ENCODE data around the gene RRP1.

Gene RRP1

DNA sequence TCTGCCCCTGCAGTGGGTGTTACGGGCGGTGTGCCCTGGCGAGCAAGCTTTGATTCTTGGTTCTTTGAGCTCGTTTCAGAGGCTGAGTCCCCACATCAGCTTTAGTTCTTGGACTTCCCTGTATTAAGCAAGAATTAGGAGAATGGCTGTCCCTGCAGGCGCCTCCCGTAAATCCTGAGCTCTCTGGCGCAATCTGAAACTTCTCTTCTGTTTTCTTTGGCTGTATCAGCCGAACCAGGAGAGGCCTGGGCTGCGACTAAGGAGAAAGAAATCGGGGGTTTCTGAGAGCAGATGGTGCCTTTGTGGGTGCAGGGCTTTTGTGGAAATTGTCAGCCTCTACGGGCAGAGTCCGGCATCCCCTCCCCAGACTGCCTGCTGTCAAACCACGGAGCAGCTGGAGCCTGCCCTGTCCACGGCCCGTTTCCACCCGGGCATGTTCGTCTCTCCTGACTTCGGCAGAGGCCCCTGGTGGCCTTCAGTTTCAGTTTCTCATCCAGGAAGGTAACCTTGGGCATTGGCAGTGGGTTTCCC lies 31.2 kb upstream of the RRP1 start:
- DNase-seq (ENCODE audit: low read depth in 2 of 2) = no peak

DNA sequence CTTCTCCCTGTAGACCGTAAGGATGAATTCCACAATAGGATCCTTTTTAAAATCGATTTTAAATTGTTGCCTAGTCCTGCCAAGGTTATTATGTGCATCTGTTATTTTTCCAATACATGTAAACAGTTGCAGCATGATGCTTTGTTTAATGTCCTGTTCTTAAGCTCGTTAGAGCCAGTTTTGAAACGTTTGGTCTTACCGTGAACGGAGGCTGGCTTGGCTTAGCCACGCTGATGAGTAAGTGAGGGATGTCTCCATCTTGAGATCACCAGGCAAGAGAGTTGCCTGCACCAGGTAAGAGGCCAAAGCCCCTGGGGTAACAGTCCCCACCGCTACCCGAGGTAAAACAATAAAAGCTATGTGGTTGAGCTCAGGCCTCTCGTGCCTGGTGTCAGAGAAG lies 30.6 kb upstream of the RRP1 start:
- DNase-seq (ENCODE audit: low read depth in 2 of 2) = no peak

DNA sequence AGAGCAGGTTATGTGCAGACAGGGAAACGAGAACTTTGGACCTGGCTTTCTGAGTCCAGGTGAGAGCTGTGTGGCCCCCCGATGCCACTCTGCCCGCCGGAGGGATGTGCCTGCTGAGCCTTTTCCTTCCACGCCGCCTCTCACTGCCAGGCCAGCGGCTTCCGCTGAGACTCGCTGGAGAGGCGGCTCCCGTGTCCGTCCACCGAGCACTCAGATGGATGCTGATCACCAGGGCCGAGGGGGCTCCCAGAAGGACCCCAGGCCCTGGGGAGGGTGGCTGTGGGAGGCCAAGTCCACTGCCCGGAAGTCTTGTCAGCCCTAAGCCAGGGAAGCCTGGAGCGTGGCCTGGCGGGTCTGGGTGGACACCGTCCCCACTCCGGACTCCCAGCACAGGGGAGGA lies 29.7 kb upstream of the RRP1 start:
- no peak for DNase-seq (ENCODE audit: low read depth in 2 of 2)

DNA sequence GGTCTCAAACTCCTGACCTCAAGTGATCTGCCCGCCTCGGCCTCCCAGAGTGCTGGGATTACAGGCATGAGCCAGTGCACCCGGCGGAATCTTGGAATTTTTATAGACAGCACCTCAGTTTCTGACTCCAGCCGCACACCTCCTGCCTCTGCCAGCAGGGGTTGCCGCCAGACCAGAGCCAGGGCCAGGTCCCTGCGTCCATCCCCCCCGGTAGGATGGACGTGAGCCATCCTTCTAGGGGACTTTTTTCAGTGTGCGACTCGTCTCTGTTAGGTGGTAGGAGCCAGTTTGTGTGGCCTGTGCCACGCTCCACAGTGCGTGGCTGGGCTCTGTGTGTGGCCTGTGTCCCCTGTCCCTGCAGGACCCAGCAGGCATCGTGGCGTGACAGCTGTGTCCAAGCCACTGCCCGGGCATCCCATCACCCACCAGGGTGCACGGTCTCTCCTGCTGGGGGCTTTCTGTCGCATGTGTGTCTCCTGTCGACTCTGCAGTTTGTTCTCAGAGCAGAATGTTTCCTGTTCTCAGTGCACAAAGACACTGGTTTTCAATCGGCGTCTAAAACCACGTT lies 28.9 kb upstream of the RRP1 start:
- no peak for DNase-seq (ENCODE audit: low read depth in 2 of 2)

DNA sequence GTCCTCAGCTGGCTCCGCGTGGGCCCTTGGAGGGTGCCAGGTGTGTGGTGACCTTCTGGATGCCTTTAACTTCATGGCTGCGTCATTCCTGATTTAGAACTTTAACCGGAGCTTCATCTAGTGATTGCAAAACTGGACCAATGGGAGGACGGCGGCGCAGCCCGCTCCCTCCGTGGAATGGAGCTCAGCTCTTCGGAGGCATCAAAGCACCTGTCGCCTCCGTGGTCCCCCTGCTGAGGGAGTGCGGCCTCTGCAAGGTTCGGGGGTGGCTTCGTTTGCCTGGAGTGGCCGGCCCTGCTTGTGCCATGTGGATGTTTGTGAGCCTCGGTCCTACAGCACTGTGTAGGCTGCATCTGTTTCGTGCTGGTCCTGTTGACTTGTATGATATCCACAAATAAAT lies 27.5 kb upstream of the RRP1 start:
- no peak for DNase-seq (ENCODE audit: low read depth in 2 of 2)

DNA sequence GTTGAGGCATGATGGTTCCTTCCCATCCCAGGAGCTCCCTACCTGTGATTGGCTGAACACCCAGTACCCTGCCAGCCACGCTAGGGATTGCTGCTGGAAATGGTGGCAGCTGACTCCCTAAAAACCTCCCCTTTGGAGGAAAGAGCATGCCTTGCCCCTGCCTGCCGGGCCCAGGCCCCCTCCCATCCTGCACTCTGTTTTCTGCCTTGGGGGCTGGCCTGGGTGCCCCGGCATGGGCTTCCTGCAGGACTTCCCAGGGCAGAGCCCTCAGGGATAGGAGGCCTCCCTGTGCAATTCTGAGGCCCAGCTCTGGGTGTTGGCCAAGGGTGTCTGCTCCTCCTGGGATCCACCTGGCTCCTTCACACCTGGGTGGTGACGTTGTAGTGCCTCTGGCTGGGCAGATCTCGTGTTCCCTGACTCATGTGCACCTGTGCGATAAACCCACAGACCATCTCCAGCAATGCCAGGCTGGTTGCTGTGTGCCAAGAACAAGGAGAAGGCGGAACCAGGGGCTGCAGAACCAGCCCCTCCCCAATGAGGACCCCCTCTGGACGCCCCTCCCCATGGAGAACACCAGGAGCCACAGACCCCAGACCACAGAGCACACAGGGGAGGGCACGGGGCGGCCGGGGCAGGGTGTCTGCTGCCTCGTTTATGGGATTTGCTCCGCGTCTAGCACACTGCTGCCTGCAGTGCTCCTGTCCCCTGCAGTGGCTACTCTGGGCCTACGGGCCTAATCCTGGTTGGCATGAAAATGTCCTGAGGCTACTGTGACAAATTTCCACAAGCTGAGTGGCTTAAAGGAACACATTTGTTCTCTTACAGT lies 26.9 kb upstream of the RRP1 start:
- DNase-seq (ENCODE audit: low read depth in 2 of 2) = no peak

DNA sequence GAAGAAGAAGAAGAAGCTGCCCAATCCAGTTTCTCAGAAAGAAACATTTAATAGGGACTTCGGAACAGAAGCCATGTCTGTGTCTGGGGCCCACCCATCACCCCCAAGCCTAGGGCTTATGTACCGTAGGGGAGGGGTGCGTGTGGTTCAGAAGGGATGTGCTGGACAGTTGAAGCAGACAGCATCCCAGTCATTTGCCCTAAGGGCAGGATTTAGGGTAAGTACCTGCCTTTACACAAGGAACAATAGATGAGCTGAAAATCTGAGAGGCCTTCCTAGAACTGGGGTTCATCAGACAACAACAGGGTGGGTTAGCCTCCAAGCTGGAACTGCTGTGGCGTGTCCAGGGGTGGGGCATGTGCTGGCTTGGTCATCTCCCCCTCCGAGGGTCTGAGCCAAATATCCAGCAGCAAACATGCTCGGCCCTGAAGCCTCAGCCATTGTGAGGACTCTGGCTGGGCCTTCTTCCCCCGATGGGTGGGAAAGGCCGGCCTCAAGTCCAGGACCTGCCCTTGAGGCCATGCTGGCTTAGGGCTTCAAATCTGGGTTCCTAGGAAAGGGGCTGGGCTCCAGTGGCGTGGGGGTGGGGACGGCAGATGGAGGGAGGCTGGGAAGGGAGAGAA lies 25.4 kb upstream of the RRP1 start:
- DNase-seq (ENCODE audit: low read depth in 2 of 2) = no peak

DNA sequence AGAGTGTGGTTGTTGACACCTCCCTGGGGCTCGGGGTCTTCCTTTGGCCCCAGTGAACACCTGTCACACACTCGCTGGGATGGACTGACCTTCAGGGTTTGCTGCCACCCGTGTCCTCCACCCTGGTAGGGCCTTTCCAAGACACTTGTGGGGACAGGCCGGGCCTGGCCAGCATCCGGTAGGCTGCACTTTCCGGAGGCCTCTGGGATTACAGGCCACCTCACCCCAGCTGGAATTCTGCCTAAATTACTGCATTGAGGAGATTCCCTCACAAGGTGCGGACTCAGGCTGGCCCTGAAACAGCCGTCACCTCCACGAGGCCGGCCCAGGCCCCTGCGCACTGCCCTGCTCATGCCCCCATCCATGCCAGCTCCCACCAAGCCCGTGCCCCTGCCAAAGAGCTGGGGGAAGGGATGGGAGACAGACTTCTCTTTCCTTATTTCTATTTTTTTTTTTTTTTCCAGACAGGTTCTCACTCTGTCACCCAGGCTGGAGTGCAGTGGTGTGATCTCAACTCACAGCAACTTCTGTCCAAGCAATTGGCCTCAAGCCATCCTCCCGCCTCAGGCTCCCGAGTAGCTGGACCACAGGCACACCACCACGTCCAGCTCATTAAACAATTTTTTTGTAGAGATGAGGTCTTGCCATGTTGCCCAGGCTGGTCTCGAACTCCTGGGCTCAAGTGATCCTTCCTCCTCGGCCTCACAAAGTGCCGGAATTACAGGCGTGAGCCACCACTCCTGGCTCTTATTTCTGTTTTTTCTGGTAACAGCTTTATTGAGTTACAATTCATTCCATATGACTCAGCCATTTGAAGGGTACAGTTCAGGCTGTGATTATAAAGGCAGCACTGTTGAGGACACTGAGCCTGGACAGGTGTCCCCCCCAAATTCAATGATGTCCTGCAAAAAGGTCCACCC lies 24.5 kb upstream of the RRP1 start:
- no peak for DNase-seq (ENCODE audit: low read depth in 2 of 2)

DNA sequence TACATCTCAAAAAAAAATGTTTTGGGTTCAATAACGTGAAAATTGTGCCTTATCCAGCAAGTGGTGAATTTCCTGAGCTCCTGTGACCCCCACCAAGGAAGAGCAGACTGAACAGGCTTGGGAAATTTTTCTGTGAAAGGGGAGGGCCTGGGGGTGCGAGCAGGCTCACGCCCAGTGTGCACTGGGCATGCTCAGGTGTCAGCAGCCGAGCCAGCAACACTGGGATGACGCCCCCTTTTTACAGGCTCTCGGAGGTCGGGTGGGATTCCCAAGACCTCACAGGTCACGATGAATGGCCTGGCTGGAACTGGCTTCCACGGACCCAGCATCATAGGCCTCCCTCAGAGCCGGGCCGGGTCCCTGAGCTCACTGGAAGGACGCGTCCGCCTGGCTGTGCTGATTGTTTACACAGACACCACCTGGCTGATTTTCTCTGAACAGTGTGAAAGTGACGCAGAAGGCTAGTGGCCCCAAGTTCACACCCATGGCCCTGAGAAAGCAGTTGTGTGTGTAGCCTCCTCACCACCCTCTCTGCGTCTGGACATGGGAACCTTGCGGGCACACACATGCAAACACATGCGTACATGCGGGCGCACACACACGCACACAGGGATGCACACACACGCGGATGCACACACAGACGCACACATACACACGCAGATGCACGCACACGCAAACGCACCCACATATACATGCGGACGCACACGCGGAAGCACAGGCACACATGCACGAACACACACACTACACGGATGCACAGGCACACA lies 22.5 kb upstream of the RRP1 start:
- DNase-seq (ENCODE audit: low read depth in 2 of 2) = no peak

DNA sequence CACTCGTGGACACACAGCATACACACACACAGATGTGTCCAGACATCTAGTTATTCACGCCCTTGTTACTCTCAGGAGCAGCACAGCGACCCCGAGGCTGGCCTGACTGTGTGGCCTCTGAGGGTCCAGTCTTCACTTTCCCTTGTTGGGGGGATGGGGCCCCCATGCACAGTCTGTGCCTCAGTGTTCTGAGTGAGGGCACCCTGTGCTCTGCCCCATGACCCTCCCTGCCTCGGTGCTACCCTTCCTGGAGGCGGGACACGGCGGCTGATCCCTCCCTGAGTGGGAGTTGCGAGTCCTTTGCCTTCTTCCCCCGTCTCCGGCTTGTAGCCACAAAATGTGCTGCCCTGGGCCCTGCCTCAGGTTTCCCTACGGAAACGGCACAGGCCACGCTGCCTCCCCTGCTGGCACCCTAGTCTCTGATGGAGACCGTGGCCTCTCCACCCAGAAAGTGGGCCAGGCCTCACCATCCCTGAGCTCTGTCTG lies 21.8 kb upstream of the RRP1 start:
- no peak for DNase-seq (ENCODE audit: low read depth in 2 of 2)

DNA sequence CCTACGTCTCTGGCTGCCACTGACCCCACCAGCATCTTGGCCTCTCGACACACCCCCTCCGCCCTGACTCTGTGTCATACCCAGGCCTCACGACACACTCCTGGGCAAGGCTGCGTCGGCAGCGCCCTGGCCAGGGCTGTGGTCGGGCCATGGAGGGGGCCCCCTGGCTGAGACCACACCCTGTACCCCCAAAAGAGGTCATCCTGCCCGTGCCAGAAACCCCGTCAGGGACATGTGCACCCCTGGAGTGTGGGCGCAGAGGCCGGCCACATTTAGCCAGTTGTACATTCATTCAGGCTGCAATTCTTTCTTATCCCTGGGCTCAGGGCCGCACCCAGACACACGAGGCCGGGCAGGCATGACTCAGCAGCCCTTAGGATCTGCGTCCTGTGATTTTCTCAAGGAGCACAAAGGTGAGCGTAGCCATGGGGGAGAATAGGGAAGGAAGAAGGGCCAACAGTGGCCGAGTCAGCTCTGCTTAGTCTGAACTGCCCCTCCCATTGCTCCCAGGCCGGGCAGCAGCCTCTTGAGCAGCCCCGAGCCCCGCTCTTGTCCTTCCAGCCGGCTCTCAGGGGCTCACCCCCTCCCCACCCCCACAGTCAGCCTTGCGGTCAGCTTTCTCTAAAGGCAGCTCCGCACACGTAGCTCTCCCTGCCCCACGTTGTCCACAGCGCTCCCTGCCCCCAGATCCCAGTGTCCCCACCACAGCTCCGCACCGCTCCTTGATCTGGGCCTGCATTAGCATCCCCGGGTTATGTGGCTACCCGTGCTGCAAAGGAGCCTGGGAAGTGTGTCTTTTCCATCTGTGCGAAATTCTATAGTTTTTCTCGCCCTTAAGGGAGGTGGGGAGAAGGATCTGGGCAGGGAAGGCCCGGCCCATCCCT lies 21.2 kb upstream of the RRP1 start:
- no peak for DNase-seq (ENCODE audit: low read depth in 2 of 2)

DNA sequence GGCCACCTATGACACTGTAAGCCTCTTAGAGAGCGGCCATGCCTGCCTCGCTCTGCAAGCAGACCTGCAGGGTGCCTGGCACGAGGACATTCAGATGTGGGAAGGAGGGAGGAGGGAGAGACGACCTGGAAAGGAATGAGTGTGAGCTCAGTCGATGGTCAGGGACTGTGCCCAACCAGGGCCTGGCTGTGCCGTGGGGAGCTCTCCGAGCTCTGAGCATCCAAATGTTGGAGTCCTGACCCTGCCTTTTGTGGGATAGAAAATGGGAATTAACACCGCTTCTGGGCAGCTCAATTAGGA lies 20.6 kb upstream of the RRP1 start:
- DNase-seq (ENCODE audit: low read depth in 2 of 2) = no peak

DNA sequence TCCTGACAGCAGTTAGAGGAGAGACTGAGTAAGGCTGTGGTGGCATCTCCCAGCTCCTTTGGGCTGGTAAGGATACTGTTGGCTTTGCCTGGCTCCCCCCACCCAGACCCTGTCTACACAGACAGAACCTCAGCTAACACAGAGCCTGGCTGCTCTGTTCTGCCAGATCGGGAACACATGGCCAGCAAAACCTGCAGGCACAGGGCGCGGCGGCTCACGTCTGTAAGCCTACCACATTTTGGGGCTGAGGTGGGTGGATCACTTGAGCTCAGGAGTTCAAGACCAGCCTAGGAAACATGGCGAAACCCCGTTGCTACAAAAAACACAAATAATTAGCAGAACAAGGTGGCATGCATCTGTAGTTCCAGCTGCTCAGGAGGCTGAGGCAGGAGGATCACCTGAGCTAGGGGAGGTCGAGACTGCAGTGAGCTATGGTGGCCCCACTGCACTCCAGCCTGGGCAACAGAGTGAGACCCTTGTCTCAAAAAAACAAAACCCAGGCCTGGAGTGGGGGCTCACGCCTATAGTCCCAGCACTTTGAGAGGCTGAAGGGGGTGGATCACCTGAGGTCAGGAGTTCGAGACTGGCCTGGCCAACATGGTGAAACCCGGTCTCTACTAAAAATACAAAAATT lies 19.9 kb upstream of the RRP1 start:
- DNase-seq (ENCODE audit: low read depth in 2 of 2) = no peak

DNA sequence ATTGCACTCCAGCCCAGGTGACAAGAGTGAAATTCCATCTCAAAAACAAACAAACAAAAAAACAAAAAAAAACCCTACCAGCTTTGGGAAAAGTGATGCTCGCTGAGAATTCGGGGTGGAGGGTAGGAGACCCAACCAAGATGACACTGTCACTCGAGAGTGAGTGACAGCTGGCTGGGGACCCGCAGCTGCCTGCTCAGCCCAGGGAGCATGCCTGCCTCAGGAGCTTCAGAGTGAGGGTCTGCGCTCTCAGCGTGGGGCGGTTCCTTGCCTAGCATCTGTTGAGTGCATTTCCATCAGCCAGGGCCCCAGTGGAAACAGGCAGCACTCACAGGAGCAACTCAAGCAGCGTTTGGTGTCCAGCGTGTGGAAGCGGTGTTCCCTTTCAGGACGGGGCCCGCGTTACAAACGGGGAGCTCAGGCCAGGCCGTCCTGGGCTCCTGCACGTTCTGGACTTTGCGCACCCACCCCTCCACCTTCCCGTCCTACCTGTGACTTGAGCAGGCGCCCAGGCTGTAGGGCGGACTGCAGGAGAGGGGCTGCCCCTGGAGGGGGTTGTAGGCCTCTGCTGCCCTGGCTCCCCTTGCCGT lies 19.2 kb upstream of the RRP1 start:
- no peak for DNase-seq (ENCODE audit: low read depth in 2 of 2)

DNA sequence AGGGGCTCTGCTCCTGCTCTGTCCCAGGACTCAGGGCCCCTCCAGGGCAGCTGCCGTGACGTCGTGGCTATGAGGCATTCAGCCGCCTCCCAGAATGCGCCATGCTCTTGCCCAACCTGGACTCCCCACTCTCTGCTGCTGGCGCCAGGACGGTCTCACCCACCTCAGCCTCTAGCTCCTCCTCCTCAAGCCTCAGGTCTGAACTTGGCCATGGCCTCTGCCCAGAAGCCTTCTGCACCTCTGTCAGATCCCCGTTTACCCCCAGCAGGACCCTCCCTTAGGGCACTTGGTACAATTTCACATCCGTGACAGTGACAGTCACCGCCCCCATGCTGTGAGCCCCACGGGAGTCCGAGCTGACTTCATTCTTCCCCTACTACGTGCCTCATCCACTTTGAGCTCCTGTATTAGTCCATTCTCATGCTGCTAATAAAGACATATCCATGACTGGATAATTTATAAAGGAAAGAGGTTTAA lies 18.1 kb upstream of the RRP1 start:
- no peak for DNase-seq (ENCODE audit: low read depth in 2 of 2)

DNA sequence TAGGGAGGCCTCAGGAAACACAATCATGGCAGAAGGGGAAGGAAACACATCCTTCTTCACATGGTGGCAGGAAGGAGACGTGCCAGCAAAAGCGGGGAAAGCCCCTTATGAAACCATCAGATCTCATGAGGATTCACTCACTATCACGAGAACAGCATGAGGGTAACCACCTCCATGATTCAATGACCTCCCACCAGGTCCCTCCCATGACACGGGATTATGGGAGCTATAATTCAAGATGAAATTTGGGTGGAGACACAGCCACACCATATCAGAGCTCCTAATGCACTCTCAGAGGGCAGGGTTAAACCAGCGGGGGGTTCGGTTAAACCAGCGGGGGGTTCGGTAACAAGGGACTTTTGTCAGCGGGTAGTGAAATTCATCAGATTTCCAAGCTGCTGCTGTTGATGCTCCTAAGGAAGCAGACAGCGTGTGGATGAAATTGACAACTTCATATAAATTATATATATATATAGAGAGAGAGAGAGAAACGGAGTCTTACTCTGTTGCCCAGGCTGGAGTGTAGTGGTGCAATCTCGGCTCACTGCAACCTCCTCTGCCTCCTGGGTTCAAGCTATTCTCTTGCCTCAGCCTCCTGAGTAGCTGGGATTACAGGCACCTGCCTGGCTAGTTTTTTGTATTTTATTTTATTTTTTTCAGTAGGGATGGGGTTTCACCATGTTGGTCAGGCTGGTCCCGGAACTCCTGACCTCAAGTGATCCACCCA lies 17.5 kb upstream of the RRP1 start:
- no peak for DNase-seq (ENCODE audit: low read depth in 2 of 2)

DNA sequence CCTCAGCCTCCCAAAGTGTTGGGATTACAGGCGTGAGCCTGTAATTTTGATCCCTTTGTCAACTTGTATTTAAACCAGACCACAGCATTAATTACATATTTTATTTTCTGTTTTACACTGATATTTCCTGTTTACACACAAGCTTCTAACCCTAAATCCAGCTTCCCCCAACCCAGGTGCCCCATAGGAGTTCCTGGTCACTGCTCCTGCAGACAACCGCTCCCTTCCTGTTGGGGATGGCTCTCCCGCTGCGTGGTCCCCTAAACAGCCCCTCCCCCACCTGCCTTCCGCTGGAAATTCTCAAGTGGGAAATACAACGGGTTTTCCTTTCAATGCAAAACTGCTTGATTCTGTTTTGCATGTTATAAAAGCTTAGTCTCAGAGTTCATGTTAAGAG lies 17.0 kb upstream of the RRP1 start:
- no peak for DNase-seq (ENCODE audit: low read depth in 2 of 2)

DNA sequence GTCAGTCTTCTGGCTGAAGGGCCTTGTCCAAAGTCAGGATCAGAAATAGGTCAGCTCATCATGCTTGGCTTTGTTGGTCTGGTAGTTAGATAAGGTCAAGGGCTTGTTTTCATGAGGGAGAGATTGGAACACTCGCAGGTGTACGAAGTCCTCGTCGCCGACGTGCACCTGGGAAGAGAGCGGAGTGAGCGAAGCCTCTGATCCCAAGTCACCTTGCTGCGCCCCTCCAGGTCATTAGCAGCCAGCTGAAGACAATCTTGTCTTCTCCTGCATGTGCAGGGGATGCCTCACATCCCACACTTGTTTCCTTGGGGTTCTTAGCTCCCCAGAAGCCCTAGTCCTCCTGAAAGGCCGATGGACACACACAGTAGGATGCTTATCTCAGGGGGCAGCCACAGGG lies 15.2 kb upstream of the RRP1 start:
- no peak for DNase-seq (ENCODE audit: low read depth in 2 of 2)

DNA sequence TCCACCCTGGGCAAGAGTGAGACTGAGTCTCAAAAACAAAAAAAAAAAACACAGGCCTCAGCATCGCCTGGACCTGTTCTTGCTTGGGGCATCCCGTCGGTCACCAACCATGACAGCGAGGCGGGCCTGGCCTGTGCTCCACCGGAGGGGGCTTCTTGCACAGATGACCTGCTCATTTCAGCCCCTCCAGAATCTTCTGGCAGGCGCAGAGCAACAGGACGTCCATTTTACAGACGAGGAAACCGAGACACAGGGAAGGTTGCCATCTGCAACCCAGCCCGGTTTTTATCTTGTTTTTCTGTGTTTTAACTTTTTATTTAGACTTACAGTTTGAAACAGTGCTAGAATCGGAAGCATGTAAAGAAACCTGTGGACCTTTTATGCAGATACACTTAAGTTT lies 14.2 kb upstream of the RRP1 start:
- DNase-seq (ENCODE audit: low read depth in 2 of 2) = no peak
